Fibroblast of lung (primary cell): ENCODE results near the gene TCEAL2. TPM values are rescaled to one million over a fixed set of nuclear protein-coding genes. Genes with fewer than 3 reads are reported as not detected.
"Not testable (repeated sequence)": the region's sequence is repeated elsewhere in the genome, so short reads cannot be mapped to it uniquely, and the experiment has no call there.

ENCODE experiments used
- DNase-seq, 2 donors: peaks; one replicate each; pipeline versions ENCODE4 v3.0.0 to v3.0.0-alpha.2; 2010; ENCODE audit warnings: low read depth in 2 of 2
- H2AFZ ChIP-seq: 2 replicates; pipeline ENCODE4 v1.5.1; 2012; ENCODE audit warnings: low read length, control low read depth, inconsistent platforms
- H3K27ac ChIP-seq: 2 replicates; pipeline ENCODE4 v1.5.1; 2011; ENCODE audit warnings: low read length, control low read depth; ENCODE audit not compliant: insufficient read depth
- H3K27me3 ChIP-seq: 2 replicates; pipeline ENCODE4 v1.5.1; 2011; ENCODE audit warnings: mild to moderate bottlenecking, low read length; ENCODE audit not compliant: control insufficient read depth, insufficient read depth
- H3K36me3 ChIP-seq: 2 replicates; pipeline ENCODE4 v1.5.1; 2011; ENCODE audit warnings: low read length; ENCODE audit not compliant: control insufficient read depth, insufficient read depth
- H3K4me1 ChIP-seq: 2 replicates; pipeline ENCODE4 v1.5.1; 2011; ENCODE audit warnings: low read length; ENCODE audit not compliant: control insufficient read depth, insufficient read depth; ENCODE audit errors: extremely low read depth
- H3K4me2 ChIP-seq: 2 replicates; pipeline ENCODE4 v1.5.1; 2011; ENCODE audit warnings: low read length, control low read depth; ENCODE audit not compliant: insufficient read depth; ENCODE audit errors: extremely low read depth
- H3K4me3 ChIP-seq, 4 experiments: fragments of 200-600 bp in 1 of 4; sonication (generic) in 1 of 4; replicated peaks in 1 of 4; 2 replicates each; pipeline ENCODE4 v1.5.1; 2011 to 2016; ENCODE audit warnings: low read length in 4 of 4, low read depth in 3 of 4, mild to moderate bottlenecking in 3 of 4, control low read depth in 2 of 4, inconsistent platforms in 1 of 4, mixed read lengths in 1 of 4; ENCODE audit not compliant: insufficient read depth in 1 of 4; ENCODE audit errors: control extremely low read depth in 1 of 4
- H3K79me2 ChIP-seq: 2 replicates; pipeline ENCODE4 v1.5.1; 2012; ENCODE audit warnings: mild to moderate bottlenecking, low read length, inconsistent platforms; ENCODE audit not compliant: control insufficient read depth, insufficient read depth
- H3K9ac ChIP-seq: 2 replicates; pipeline ENCODE4 v1.5.1; 2011; ENCODE audit warnings: mild to moderate bottlenecking, low read length, control low read depth; ENCODE audit not compliant: insufficient read depth
- H3K9me3 ChIP-seq: 2 replicates; pipeline ENCODE4 v1.5.1; 2012; ENCODE audit warnings: low read depth, low read length; ENCODE audit not compliant: control insufficient read depth, insufficient read depth
- H4K20me1 ChIP-seq: 2 replicates; pipeline ENCODE4 v1.5.1; 2011; ENCODE audit warnings: low read length; ENCODE audit not compliant: control insufficient read depth, insufficient read depth; ENCODE audit errors: extremely low read depth
- EZH2 ChIP-seq: IDR thresholded peaks from 2 replicates; pipeline ENCODE4 v1.5.1; 2012; ENCODE audit warnings: low read length, control low read depth, mild to moderate bottlenecking; ENCODE audit errors: missing control alignments
- polyA plus RNA-seq, 2 donors: library from polyadenylated mRNA; depleted of rRNA in 1 of 2; stranded (reverse) in 1 of 2; unstranded in 1 of 2; fragments of >200 nt; gene quantifications; 2 replicates each; pipeline ENCODE4 v1.2.1, GENCODE V29; 2011 to 2012; ENCODE audit warnings: missing spikeins in 1 of 2
- total RNA-seq: library from RNA; depleted of rRNA; stranded (reverse); fragments of >200 nt; gene quantifications from 2 replicates; pipeline ENCODE4 v1.2.1, GENCODE V29; 2014
- TF ChIP-seq, protein P1 (sequence below), 2 donors: IDR thresholded peaks in 1 of 2; conservative IDR thresholded peaks in 1 of 2; 1 replicate in 1 of 2; 2 replicates in 1 of 2; pipeline ENCODE4 v1.5.1; 2011 to 2012; ENCODE audit warnings: low read length in 2 of 2, control low read depth in 1 of 2, inconsistent platforms in 1 of 2, low read depth in 1 of 2, mild to moderate bottlenecking in 1 of 2

The TCEAL2 gene
- total and polyA plus RNA-seq, 2 donors (not counting 1 experiment from before 2014, with no cell fraction given), result 0.17 TPM; not detected in 1

- H3K9me3 ChIP-seq, H2AFZ ChIP-seq, H3K79me2 ChIP-seq, H3K4me3 ChIP-seq, H3K9ac ChIP-seq, H3K27ac ChIP-seq, DNase-seq, H3K36me3 ChIP-seq, H3K4me2 ChIP-seq, H3K27me3 ChIP-seq, H4K20me1 ChIP-seq, H3K4me1 ChIP-seq: not testable (repeated sequence)
Observed at GRCh38 chrX:102142274-102142673, 16.8 kb downstream of the TCEAL2 start, which contains the start of gene TCEAL6. Gene TCEAL6, minus strand, starts transcription at chrX:102142481.

DNA sequence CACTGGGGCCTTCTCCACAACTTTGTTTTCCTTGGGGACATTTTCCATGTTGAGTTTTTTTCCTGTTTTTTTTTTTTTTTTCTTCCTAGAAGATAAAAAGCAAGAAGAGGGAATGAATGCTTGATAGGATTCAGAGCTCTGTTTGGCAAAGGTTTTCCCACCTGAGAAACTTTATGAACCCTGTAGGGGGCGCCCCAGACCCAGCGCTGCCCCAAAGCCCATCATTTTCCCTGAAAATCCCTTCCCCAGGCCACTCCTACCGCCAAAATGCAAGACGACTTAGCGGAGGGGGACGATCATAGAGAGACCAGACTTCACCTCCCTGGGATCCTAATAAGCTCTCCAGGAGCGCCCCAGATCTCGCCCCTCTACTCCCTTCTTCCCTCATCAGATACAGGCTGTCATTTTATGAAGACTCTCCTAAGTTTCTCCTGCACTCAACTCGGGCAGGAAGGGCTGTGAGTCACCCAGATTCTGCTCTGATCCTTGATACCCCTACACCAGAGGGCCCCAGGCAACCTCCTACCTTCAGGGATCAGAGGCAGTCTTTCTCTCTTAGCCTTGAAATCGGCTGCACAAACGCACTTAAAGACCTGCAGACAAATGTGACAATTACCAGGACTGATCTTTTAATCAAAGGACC lies 28.9 kb downstream of the TCEAL2 start:
- no peaks in the 10 kb centered on the region for H3K9me3 ChIP-seq
- TF ChIP-seq, protein P1, sequence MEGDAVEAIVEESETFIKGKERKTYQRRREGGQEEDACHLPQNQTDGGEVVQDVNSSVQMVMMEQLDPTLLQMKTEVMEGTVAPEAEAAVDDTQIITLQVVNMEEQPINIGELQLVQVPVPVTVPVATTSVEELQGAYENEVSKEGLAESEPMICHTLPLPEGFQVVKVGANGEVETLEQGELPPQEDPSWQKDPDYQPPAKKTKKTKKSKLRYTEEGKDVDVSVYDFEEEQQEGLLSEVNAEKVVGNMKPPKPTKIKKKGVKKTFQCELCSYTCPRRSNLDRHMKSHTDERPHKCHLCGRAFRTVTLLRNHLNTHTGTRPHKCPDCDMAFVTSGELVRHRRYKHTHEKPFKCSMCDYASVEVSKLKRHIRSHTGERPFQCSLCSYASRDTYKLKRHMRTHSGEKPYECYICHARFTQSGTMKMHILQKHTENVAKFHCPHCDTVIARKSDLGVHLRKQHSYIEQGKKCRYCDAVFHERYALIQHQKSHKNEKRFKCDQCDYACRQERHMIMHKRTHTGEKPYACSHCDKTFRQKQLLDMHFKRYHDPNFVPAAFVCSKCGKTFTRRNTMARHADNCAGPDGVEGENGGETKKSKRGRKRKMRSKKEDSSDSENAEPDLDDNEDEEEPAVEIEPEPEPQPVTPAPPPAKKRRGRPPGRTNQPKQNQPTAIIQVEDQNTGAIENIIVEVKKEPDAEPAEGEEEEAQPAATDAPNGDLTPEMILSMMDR (conservative IDR thresholded peaks at IDR 0.05 in 1 of 2, IDR thresholded peaks at IDR 0.05 in 1 of 2; ENCODE audit: low read depth in 1 of 2, low read length in 2 of 2), result no peak
- TF ChIP-seq EZH2, result no peak

GRCh38 chrX:102154900-102155805 lies 29.7 kb downstream of the TCEAL2 start:
- Histone ChIP-seq H3K27me3 (no peaks in the 10 kb centered on the region), H3K4me2 (no peak overlapping the region), H2AFZ (no peak overlapping the region), H3K36me3 (no peaks in the 10 kb centered on the region), H3K4me3 (peak overlapping the region in 1 of 4 experiments; percentile 30), H3K79me2 (no peaks in the 10 kb centered on the region), H3K4me1 (no peaks in the 10 kb centered on the region), H3K9me3 (no peaks in the 10 kb centered on the region), H3K27ac (no peak overlapping the region), H4K20me1 (no peaks in the 10 kb centered on the region), H3K9ac (no peak overlapping the region)
- no peak for DNase-seq
- TF ChIP-seq, protein P1 (conservative IDR thresholded peaks at IDR 0.05 in 1 of 2, IDR thresholded peaks at IDR 0.05 in 1 of 2; ENCODE audit: low read depth in 1 of 2, low read length in 2 of 2), result no peak
- TF ChIP-seq EZH2, result no peak

More for the DNA sequence above, 28.9 kb downstream of the TCEAL2 start:
- Histone ChIP-seq H3K4me3 (no peak overlapping the region), H2AFZ (no peak overlapping the region), H3K4me1 (no peaks in the 10 kb centered on the region), H3K27me3 (no peaks in the 10 kb centered on the region), H3K27ac (no peak overlapping the region), H3K9ac (no peak overlapping the region), H4K20me1 (no peaks in the 10 kb centered on the region), H3K36me3 (no peaks in the 10 kb centered on the region), H3K79me2 (no peaks in the 10 kb centered on the region), H3K4me2 (no peak overlapping the region)
- DNase-seq, result no peak
